HG02938 (cell line): ENCODE results near the gene CHFR.
"Not testable (repeated sequence)": the region's sequence is repeated elsewhere in the genome, so short reads cannot be mapped to it uniquely, and the experiment has no call there.

Experiments used
- ATAC-seq: cut with Tn5 transposase; IDR thresholded peaks from one replicate; pipeline ENCODE4 v1.9.1; 2021; ENCODE audit warnings: mild to moderate bottlenecking, moderate library complexity; ENCODE audit not compliant: unreplicated experiment

Gene CHFR

GRCh38 chr12:132814232-132814631, 73.2 kb downstream of the CHFR start:
- ATAC-seq: no peak

- ATAC-seq: no peak
Observed at GRCh38 chr12:132813443-132813842, 74.0 kb downstream of the CHFR start.

- ATAC-seq: no peak
Observed at GRCh38 chr12:132812631-132813305, 74.6 kb downstream of the CHFR start.

GRCh38 chr12:132809391-132809790, 78.0 kb downstream of the CHFR start:
- not testable (repeated sequence) for ATAC-seq

- ATAC-seq: no peak
Observed at GRCh38 chr12:132807295-132808092, 79.9 kb downstream of the CHFR start.

GRCh38 chr12:132806857-132807256, 80.5 kb downstream of the CHFR start:
- ATAC-seq: no peak

- ATAC-seq: no peak
Observed at GRCh38 chr12:132804426-132804861, 83.0 kb downstream of the CHFR start.

- no peak for ATAC-seq
Observed at GRCh38 chr12:132803888-132804287, 83.5 kb downstream of the CHFR start.

- no peak for ATAC-seq
Observed at GRCh38 chr12:132803125-132803524, 84.3 kb downstream of the CHFR start.

- ATAC-seq: no peak
Observed at GRCh38 chr12:132801741-132802140, 85.7 kb downstream of the CHFR start.

- no peak for ATAC-seq
Observed at GRCh38 chr12:132798836-132799235, 88.6 kb downstream of the CHFR start.

- ATAC-seq: no peak
Observed at GRCh38 chr12:132797820-132798570, 89.4 kb downstream of the CHFR start.

GRCh38 chr12:132795847-132796246, 91.6 kb downstream of the CHFR start:
- ATAC-seq: no peak

GRCh38 chr12:132791940-132792339, 95.5 kb downstream of the CHFR start:
- ATAC-seq: not testable (repeated sequence)

GRCh38 chr12:132789099-132789471, 98.3 kb downstream of the CHFR start:
- ATAC-seq: no peak

- ATAC-seq: no peak
Observed at GRCh38 chr12:132788375-132789098, 98.9 kb downstream of the CHFR start.

- ATAC-seq: no peak
Observed at GRCh38 chr12:132787877-132788276, 99.5 kb downstream of the CHFR start.

GRCh38 chr12:132786192-132786591, 101.2 kb downstream of the CHFR start:
- no peak for ATAC-seq

- ATAC-seq: no peak
Observed at GRCh38 chr12:132784580-132784979, 102.8 kb downstream of the CHFR start.

- ATAC-seq: no peak
Observed at GRCh38 chr12:132783917-132784531, 103.4 kb downstream of the CHFR start.
